C4-2B (cell line): Measurements from ENCODE around the gene HACD2.

Experiments
- ZFX ChIP-seq: fragments of 450-650 bp; IDR thresholded peaks from 2 replicates; pipeline ENCODE4 v1.6.1; 2017
- TF ChIP-seq, protein P1 (sequence below): fragments of 450-650 bp; conservative IDR thresholded peaks from 2 replicates; pipeline ENCODE4 v1.5.1; 2017; ENCODE audit warnings: mild to moderate bottlenecking

- TF ChIP-seq, protein P1, sequence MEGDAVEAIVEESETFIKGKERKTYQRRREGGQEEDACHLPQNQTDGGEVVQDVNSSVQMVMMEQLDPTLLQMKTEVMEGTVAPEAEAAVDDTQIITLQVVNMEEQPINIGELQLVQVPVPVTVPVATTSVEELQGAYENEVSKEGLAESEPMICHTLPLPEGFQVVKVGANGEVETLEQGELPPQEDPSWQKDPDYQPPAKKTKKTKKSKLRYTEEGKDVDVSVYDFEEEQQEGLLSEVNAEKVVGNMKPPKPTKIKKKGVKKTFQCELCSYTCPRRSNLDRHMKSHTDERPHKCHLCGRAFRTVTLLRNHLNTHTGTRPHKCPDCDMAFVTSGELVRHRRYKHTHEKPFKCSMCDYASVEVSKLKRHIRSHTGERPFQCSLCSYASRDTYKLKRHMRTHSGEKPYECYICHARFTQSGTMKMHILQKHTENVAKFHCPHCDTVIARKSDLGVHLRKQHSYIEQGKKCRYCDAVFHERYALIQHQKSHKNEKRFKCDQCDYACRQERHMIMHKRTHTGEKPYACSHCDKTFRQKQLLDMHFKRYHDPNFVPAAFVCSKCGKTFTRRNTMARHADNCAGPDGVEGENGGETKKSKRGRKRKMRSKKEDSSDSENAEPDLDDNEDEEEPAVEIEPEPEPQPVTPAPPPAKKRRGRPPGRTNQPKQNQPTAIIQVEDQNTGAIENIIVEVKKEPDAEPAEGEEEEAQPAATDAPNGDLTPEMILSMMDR: no peak
- no peak for TF ChIP-seq ZFX
These were observed 117.8 kb downstream of the HACD2 start for GRCh38 chr3:123467046-123467445.
